GM21423 (cell line): ENCODE results near the gene OTUD3.
"Not testable (repeated sequence)": the region's sequence is repeated elsewhere in the genome, so short reads cannot be mapped to it uniquely, and the experiment has no call there.

Source experiments
- ATAC-seq: cut with Tn5 transposase; IDR thresholded peaks from one replicate; pipeline ENCODE4 v1.9.1; 2021; ENCODE audit warnings: mild to moderate bottlenecking, moderate library complexity; ENCODE audit not compliant: unreplicated experiment

Gene OTUD3

DNA sequence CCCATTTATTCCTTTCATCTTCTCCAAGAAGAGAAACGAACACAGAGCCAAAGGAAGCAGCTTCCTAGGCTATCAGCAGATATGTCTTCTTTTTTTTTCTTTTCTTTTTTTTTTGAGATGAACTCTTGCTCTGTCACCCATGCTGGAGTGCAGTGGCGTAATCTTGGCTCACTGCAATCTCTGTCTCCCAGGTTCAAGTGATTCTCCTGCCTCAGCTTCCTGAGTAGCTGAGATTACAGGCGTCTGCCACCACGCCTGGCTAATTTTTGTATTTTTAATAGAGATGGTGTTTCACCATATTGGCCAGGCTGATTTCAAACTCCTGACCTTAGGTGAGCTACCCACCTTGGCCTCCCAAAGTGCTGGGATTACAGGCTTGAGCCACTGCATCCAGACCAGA lies 13.6 kb upstream of the OTUD3 start:
- not testable (repeated sequence) for ATAC-seq

DNA sequence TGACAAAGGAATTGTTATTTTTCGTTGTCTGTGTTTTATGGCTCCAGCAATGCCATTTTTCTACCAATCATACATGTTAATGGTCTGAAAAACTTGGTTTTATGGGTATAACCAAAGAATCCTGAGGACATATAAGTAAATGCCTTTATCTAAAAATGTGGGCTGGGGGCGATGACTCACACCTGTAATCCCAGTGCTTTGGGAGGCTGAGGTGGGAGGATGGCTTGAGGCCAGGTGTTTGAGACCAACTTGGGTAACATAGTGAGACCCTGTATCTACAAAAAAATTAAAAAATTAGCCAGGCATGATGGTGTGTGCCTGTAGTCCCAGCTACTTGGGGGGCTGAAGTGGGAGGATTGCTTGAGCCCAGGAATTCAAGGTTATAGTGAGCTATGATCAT lies 12.7 kb upstream of the OTUD3 start:
- ATAC-seq, result not testable (repeated sequence)

DNA sequence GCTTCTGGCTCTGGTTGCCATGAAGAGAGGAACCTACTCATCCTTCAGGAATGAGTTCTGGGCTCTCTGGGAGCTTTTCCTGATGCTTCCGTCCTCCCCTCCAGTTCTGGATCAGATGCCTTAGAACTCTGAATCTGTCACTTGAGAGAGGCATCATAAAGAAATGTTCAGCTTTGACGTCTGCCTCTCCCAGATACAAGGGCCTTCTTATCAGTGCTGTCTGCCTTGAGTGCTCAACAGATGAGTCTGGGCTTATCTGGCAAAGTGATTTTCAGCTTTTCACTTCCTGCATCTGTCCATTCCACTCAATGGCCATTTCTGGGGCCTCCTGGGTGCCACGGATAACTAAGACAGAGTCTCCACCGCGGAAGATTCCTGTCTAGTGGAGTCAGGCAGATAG lies 12.3 kb upstream of the OTUD3 start:
- no peak for ATAC-seq

DNA sequence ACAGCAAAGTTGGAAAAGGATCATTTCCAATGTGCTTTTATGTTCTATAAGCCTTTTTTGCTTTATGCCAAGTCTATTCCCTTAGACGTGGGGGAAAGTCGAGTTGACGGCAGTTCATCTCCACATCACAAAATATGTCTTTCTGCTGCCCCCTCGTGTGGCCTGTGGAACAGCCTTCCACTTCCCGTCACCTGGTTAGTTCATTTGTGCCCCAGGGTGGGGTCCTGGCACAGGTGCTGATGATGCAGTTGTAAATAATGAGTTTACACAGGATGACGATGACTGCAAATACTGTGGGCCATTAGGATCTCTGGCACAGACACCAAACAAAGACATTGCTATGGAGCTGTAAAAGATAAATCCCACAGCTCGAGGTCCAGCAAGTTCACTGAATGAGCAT lies 10.0 kb upstream of the OTUD3 start:
- ATAC-seq, result no peak

DNA sequence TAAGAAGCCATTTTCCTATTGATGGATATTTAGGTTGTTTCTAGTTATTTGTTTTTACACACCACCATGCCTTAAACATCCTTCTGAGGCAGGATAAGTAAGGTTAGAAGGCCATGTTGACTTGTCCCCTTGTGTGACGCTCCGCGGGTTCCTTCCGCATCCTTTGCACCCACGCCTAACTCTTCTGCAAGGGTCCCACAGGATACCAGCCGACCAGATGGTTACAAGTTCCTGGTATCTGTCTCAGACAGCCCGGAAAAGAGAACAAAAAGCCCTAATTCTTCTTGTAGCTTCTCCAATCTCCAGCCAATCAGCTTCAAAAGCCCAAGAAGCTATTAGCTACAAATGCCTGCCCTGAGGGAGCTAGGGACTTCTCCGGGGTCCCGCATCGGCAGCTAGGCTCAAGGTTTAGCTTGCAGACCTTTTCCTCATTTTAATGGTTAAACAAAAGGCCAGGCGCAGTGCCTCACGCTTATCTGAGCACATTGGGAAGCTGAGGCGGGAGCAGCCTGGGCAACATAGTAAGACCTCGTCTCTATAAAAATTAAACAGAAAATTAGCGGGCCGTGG lies 4.9 kb upstream of the OTUD3 start:
- ATAC-seq, result no peak

DNA sequence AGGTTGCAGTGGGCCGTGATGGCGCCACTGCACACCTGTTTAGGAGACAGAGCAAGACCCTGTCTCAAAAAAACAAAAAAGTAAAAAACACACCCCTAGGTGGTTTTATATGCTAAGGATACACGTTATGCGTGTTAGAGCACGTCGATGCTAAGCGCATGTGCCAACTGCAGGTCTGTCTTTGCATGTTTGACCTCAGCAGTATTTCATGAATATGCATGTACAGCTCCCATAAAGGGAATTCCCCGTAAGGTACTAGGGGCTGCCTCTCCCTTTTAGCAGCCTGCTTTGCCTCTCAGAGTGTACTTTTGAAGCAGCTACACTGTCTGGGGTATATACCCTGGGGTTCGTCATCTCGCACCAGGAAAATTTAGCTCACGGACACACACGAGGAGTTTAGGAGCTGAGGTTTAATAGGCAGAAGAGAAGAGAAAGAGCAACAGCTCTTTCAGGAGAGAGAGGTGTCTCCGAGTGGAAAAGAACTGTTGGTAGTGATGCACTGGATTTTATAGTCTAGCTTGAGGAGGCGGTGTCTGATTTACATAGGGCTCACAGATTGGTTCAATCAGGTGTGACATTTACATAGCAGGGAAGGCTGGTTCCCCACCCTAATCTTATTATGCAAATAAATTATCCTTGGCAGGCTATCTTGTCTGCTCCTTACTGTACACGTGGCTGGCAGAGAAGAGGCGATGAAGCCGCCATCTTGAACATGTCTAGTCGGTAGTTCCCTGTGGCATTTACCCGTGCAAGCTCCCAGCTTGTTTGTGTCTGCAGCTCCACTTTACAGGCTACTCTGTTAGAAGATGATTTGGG lies 4.2 kb upstream of the OTUD3 start:
- ATAC-seq, result no peak

DNA sequence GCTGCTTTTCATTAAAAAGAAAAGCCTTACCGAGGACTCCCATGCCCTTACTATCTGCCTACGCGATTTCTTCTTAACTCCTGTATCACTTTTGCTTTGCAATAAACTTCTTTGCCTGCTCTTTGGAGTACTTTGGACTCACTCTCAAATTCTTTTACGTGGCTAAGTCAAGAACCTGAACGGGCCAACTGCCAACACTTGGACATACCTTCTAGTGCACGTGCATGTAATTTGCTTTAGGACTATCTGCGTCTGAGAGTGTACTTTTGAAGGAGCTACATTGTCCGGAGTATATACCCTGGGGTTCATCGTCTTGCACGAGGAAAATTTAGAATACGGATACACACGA lies 3.6 kb upstream of the OTUD3 start:
- no peak for ATAC-seq

DNA sequence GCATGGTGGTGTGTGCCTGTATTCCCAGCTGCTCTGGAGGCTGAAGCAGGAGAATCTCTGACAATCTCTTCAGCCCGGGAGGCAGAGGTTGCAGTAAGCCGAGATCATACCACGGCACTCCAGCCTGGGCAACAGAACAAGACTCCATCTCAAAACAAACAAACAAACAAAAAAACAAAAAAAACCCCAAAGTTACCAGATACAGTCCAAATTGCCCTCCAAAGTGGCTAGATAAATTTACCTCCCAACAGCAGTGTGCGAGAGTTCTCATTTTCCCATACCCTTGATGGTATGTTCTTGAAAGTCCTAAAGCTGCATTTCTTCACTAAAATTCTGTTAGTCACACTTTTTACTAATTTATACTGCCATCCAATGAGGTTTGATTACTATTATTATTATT lies 3.0 kb upstream of the OTUD3 start:
- no peak for ATAC-seq

DNA sequence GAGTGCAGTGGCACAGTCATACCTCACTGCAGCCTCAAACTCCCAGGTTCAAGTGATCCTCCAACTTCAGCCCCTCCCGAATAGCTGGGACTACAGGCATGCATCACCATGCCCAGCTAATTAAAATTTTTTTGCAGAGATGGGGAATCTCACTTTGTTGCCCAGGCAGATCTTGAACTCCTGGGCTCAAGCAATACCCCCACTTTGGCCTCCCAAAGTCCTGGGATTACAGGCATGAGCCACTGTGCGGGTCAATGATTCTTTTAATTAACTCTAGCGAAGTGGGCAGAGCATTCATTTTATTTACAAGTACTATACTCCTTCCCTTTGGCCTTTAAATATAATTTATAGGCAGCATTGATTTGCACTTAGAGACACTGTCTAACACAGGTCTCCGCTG lies 2.5 kb upstream of the OTUD3 start:
- no peak for ATAC-seq

DNA sequence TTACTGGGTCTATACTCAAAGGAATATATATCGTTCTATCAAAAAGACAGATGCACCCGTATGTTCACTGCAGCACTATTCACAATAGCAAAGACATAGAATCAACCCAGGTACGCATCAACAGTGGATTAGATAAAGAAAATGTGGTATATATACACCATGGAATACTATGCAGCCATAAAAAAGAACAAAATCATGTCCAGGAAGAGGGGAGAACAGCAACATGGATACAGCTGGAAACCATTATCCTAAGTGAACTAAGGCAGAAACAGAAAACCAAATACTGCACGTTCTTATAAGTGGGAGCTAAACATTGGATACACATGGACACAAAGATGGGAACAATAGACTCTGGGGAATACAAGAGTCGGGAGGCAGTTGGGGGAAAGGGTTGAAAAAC lies 1.4 kb upstream of the OTUD3 start:
- not testable (repeated sequence) for ATAC-seq

DNA sequence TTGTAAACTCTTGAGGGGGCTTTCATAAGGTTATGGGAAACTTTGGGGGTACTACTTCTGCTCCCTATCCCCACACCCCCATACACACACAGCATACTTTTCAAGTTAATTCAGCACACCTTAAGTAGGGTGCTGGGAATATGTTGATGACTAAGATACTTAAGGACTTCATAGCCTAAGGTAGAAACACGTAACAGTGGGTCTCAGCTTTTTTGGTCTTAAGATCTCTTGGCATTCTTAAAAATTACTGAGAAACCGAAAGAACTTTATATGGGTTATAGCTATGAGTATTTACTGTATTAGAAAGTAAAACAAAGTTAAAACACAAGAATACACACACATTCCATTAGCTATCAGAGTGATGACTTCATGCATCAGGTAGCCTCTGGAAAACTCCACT lies 2.1 kb downstream of the OTUD3 start:
- no peak for ATAC-seq

DNA sequence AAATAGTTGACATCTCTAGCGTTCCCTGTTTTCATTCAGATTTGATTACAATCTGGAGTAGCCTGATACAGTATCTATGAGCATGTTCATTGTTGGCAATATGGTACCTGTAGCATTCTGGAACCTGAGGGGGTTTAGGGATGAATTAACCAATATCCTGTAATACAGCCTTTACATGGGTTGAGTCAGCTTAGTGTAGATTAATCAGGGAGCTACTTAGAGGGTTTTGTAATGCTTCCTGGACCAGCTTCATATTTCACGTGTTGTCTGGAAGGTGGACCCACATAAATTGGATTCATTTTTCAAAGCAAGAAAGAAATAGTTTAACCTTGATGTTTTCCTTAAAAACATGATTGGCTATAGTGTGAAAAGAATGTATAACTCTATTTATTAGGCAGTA lies 3.6 kb downstream of the OTUD3 start:
- ATAC-seq, result no peak

DNA sequence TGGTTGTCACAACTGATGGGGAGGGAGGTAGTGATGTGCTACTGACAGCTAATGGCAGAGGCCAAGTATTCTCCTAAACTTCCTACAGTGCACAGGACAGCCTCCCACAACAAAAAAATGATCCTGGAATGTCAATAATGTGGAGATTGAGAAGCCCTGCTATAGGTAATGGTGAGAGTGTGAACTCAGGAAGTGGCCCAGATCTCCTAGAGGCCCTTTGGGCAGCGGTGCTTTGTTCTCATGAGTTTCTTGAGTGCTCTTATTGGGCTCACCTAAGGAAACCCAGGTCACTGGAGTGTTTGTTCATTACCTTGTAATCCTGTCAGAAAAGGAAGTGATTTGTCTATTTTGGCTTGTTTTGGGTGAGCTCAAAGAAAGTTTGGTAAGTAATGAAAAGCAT lies 5.9 kb downstream of the OTUD3 start:
- no peak for ATAC-seq

DNA sequence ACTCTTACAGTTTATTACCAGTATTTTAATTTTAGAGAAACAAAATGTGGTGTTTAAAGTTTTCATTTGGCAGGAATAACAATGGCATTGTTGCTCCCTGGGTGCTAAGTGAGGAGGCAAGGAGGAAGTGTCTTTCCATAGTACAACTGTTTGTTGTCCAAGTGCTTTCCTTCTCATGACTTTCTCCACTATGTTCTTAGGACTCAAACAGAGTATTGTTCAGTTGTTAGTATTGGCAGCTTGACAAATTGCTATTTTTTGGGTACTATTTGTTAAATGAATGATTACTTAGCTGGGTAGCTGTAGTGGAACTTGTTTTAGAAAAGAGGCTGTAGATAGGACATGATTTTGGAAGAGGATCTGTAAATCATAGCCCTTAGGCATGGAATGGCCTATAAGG lies 7.5 kb downstream of the OTUD3 start:
- no peak for ATAC-seq

DNA sequence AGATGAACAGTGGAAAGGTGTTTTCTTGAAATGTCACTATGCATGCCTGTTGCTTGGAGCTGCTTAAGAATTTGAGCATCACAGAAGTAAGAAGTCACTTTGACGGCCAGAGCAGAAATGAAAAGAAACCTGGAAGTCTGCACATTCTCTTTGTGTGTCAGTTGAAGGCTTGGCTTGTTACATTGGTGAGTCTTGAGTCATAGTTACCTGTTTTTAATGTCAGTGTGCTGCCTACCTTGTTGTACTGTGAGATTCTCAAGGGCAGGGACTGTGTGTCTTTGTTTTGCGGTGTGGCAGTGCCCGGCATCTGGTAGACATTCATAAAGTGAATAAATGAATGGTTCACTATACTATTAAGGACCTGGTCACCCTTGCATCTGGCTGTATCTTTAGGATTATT lies 9.9 kb downstream of the OTUD3 start:
- no peak for ATAC-seq

DNA sequence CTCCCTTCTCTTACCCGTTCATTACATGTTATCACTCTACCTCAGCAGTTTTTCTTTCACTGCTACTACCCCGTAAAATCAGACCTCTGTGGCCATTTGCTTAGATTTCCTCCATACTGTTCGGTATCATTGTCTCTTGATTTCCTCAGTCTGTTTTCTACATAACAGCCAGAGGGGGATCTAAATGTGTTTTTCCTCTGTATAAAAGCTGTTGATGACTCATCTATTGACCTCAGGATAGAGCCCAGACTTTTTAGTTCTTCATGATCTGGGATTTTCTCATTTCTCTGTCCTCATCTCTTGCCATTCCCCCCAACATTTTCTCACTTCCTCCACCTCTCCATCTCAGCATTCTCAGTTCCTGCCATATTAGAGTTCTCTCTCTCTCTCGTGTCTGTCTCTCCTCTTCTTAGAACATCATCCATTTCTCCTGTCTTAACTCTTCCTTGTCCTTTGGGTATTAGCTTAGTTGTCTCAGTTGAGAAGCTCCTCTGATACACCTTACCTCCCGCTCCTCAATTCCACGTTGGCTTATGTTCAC lies 10.5 kb downstream of the OTUD3 start:
- no peak for ATAC-seq

DNA sequence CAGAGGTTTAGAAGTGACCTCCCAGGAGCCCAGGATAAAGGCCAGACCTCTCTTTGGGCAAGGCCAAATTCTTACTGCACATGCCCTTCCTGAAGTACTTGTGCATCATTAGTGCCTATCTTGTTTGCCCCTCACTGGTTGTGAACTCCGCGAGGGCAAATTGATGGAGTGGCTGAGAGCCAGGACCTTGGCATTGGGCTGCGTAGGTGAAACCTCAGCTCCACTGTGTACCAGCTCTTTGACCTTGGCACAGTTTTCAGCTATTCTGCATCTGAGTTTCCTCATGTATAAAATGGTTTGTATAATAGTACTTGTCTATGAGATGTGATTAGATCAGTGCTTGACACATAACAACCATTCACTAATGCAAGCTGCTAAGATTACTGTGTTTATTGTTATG lies 11.5 kb downstream of the OTUD3 start:
- ATAC-seq, result no peak

DNA sequence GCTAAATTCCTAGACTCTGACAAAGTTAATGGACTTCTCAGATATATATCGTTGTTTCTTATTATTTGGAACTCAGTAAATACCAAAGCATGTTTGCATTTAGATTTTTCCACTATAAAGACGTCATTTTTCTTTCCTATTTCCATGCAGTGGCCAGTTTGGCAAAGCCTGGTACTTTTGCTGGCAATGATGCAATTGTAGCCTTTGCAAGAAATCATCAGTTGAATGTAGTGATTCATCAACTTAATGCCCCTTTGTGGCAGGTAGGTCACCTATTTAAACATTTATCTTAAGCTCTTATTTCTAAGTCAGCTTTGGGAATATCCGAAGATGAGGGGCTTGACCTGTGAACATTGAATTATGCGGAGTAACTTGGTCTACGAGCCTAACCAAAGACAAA lies 12.0 kb downstream of the OTUD3 start:
- no peak for ATAC-seq

DNA sequence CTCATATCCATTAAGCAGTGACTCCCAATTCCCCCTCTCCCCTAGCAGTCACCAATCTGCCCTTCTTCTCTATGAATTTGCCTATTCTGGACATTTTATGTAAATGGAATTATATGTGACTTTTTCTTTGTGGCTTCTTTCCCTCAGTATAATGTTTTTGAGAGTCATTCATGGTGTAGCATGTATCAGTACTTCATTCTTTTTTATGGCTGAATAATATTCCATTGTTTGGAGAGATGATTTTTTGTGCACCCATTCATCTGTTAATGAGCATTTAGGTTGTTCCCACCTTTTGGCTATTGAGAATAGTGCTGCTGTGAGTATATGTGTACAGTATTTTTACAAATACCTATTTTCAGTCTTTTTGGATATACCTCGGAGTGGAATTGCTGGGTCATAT lies 19.5 kb downstream of the OTUD3 start:
- ATAC-seq, result no peak

DNA sequence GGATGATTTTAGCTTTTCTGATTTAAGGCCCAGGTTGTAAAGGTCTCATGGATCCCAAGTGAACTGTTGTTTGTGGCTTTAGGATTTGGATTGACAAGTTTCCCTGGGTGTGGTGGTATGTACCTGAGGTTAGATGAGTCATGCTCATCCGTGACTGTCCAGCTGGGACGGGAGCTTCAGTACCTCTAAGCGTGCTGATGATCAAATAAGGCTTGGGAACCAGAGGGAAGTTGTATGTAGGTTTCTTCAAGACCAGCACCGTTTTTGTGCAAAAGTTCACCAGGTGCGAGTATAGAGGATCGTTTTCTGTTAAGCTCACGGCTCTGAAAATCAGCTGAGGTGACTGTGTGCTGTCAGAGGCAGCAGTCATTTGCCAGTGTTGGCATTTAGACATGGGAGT lies 21.4 kb downstream of the OTUD3 start:
- no peak for ATAC-seq

DNA sequence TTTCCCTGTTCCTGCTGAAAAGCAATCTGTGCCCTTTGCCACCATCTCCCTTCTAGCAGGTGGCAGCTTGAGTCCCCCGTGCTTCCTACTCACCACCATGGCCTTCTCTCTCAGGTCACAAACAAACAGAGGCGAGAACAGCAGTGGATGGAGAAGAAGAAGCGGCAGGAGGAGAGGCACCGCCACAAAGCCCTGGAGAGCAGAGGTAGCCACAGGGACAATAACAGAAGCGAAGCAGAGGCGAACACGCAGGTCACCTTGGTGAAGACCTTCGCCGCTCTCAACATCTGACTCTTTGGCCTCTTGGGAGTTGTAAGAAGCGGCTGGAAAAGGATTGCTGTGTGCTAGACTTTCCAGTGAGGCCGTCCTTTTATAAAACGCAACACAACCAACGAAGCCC lies 25.3 kb downstream of the OTUD3 start:
- no peak for ATAC-seq

DNA sequence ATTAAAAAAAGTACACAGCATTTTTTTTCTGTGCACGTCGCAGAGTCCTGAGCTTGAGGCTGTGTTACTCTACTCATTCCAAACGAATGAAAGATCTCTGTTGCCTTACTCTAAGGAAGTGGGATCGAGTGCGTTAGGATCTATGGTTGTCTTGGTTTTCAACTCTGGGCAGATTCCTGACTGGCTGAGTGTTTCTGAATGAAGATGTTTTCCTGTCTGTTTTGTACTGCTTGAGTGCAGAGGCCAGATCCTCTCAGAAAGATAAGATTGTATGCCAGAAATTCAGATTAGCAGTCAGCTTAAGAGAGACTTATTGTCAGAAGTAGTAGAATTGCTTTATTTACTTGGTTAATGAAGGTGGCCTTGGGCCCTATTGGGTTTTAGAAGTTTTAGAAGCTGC lies 27.2 kb downstream of the OTUD3 start:
- ATAC-seq, result no peak

DNA sequence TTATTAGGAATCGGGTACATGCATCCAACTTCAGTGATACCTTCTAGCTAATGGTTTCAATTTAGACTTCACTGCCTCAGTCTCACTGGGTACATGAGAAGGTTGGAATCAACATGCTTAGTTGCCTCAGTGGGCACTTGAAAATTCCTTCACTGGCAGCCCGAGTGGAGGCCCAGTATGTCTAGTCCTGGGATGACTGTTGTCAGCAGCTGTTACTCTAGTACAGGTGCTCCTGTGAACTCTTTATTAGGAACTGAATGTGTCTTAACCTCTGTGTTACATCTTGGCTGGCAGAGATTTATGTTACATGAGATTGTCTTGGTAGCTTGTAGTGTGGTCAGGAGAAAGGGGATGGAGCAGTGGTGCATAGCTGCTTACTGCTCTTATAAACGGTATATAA lies 27.8 kb downstream of the OTUD3 start:
- no peak for ATAC-seq
